Astrocyte of the cerebellum (primary cell): ENCODE data around the gene PAWR.
A peak's percentile ranks its signal among the peaks of the same experiment; 100 is the strongest.
"Not testable (repeated sequence)": the region's sequence is repeated elsewhere in the genome, so short reads cannot be mapped to it uniquely, and the experiment has no call there.

Experiments used
- DNase-seq: peaks from one replicate; pipeline ENCODE4 v3.0.0-alpha.2; 2011; ENCODE audit warnings: low read depth
- H3K4me3 ChIP-seq: 2 replicates; pipeline ENCODE4 v1.5.1; 2011; ENCODE audit warnings: mild to moderate bottlenecking, low read depth, low read length, moderate library complexity
- CTCF ChIP-seq: IDR thresholded peaks from 2 replicates; pipeline ENCODE4 v1.5.1; 2012; ENCODE audit warnings: low read length, low read depth, moderate library complexity, mild to moderate bottlenecking; ENCODE audit errors: missing control alignments
- in situ Hi-C: cut with HindIII; loops from 2 replicates; pipeline ENCODE4 v1.10.0; 2017; ENCODE audit warnings: low sequenced_read_pairs

The PAWR gene

GRCh38 chr12:79687711-79688260 is 3.0 kb downstream of the PAWR start:
- DNase-seq = no peak
- in situ Hi-C loops = no loop called here
- TF ChIP-seq CTCF = no peak
- H3K4me3 ChIP-seq = peak overlapping the region; percentile 92

DNA sequence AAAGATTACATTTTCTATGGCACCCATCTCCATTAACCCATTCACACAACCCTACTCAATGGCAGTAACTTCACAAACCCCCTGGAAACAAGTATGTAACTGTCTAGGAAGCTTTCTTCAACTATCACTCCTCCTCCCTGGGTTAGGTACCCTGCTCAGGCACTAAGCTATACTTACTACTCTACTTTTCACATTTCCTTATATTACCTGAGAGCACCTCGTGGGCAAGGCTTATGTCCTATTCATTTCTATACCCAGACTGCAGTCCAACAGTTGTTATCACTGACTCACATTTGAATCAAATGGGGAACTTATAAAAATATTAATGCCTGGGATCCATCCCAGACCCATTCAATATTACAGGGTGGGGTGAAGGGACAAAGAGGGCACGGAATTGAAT is 4.6 kb downstream of the PAWR start:
- no peak for DNase-seq
- no peak for TF ChIP-seq CTCF
- peak overlapping the region; percentile 92 for H3K4me3 ChIP-seq
- in situ Hi-C loops = no loop called here

DNA sequence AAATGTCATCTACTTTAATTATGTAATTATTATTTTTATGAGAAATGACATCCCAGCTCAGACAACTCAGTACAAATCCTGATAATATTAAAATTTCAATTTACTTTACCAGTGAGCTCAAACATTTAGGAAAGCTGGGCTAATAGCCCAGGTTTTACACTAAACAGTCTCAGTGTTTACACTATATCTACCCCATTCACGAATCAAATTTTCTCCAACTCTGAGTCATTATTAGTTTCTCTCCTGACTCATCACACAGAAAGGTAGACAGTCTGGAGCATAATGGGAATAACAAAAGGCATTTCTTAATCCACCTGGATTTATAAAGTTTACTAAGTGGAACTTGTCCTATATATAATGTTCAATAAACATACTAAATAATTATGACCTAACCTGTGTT is 5.7 kb downstream of the PAWR start:
- H3K4me3 ChIP-seq = no peak overlapping the region
- DNase-seq = peak; percentile 54
- in situ Hi-C loops = no loop called here
- no peak for TF ChIP-seq CTCF

GRCh38 chr12:79684338-79684737 is 6.4 kb downstream of the PAWR start:
- DNase-seq, H3K4me3 ChIP-seq, in situ Hi-C loops: not testable (repeated sequence)

DNA sequence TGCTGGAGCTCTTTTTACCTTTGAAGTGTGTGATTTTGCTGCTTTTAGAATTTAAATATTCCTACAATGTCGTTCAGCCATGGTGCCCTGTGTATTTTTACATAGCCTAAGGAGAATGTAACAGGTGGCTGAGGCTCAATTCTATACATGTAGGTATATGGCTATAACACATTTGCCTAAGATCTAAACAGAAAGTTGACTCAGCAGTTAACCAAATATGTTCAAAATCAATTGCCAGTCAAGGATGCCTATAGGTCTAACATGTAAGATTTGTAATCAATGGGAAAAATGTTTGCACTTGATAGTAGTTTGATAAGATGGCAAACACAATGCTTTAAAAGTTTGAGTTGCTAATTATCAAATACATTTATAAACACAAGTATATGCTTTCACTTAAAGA is 8.2 kb downstream of the PAWR start:
- H3K4me3 ChIP-seq = no peak overlapping the region
- no peak for TF ChIP-seq CTCF
- no peak for DNase-seq
- in situ Hi-C loops = no loop called here

DNA sequence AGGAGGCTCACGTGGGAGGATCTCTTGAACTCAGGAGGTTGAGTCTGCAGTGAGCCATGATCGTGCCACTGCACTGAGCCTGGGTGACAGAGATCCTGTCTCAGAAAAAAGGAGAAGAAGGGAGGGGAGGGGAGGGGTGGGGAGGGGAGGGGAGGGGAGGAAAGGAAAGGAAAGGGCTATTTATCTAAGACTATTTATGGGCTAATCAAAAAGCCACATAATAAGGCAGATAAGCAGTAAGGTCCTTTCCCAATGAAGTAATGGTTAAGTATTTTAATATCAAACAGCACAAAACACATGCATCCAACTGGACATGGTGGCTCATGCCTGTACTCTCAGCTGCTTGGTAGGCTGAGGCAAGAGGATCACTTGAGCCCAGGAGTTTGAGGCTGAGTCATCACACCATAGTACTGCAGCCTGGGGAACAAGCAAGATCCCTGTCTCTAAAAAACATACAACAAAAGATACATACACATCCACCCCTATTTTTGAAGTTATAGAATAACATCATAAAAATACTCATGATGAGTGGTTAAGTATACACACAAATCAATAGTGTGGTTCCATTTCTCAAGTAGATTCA is 9.7 kb downstream of the PAWR start:
- in situ Hi-C loops = no loop called here
- TF ChIP-seq CTCF = no peak
- no peak overlapping the region for H3K4me3 ChIP-seq
- DNase-seq = no peak

DNA sequence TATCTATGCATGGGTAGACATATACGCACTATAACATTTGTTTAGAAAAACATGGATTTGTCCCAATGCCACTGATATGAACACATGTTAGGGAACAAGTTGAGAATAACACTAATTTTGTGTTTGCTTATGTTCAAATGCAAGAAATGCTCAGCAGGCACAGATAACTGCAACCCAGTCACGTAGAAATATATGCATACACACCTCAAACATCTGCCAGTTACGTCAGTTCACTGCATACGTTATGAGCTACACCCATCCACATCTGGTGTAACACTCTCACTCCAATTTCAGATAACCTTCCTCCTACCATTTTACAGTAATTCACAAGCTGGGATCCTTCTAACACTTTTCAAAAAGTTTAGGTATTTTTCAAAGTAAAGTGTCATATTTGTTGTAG is 10.7 kb downstream of the PAWR start:
- H3K4me3 ChIP-seq = no peak overlapping the region
- no peak for TF ChIP-seq CTCF
- in situ Hi-C loops = no loop called here
- DNase-seq = no peak
